Activated CD4-positive, alpha-beta T cell treated with anti-CD3 and anti-CD28 coated beads, Interleukin-2, amount 50 U/mL, for 48 hours (primary cell): ENCODE data around the gene MTX1.
"Not testable (repeated sequence)": the region's sequence is repeated elsewhere in the genome, so short reads cannot be mapped to it uniquely, and the experiment has no call there.

ENCODE experiments used
- DNase-seq, 2 experiments: peaks; one replicate each; pipeline ENCODE4 v3.0.0-alpha.2; 2020

MTX1 gene

DNA sequence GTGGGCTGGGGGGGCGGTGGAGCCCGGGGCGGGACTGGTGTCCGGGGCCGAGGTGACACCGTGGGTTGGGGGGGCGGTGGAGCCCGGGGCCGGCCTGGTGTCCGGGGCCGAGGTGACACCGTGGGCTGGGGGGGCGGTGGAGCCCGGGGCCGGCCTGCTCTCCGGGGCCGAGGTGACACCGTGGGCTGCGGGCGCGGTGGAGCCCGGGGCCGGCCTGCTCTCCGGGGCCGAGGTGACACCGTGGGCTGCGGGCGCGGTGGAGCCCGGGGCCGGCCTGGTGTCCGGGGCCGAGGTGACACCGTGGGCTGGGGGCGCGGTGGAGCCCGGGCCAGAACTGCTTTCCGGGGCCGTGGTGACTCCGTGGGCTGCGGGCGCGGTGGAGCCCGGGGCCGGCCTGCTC, 18.6 kb upstream of the MTX1 start:
- DNase-seq: not testable (repeated sequence)

DNA sequence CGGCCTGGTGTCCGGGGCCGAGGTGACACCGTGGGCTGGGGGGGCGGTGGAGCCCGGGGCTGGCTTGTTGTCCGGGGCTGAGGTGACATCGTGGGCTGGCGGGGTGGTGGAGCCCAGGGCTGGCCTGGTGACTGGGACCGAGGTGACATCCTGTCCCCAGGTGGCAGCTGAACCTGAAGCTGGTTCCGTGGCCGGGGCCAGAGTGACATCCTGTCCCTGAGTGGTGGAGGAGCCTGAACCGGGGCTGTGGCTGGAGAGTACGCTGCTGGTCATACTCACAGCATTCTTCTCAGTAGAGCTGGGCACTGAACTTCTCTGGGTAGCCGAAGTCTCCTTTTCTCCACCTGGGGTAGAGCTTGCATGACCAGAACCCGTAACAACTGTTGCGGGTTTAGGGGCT, 16.6 kb upstream of the MTX1 start:
- DNase-seq: no peak

DNA sequence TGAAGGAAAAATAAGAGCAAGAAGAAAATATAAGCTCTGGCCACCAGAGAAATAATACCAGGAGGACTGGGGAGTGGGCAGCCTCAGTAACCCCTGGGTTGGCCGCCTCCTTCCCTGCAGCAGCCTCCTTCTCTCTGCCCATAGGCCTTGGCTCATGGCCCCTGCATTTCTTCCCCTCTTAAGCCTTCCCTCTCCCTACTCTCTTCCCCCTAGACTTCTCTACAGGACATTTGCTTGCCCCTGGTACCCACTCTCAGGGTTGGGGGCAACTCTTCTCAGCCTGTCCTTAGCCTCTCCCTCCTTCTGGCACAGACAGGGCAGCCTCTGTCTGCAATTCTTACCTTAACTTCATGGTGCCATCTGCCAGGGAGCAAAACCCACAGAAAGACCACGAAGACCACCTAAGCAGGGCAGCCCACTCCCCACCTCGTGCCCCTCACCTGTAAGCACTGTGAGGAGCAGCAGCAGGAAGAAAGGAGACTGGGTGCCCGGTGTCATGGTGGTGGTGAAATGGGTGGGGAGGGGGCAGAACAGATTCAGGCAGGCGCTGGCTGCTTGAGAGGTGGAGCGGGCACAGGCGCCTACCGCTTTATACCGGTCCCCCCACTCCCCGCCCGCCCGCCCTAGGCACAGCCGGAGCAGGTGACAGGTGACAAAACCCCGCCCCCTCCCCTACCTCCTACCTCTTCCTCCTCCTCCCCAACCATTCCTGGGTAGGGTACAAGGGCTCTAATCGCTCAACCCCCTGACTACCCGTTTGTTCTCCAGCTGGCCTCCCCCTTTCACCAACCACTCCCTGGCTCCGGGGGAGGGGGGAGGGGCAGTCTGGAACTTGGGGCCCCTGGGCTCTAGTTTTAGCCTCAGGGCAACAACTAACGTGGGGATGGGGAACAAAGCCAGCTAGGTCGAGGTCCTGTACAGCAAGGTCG, 15.9 kb upstream of the MTX1 start:
- no peak for DNase-seq

DNA sequence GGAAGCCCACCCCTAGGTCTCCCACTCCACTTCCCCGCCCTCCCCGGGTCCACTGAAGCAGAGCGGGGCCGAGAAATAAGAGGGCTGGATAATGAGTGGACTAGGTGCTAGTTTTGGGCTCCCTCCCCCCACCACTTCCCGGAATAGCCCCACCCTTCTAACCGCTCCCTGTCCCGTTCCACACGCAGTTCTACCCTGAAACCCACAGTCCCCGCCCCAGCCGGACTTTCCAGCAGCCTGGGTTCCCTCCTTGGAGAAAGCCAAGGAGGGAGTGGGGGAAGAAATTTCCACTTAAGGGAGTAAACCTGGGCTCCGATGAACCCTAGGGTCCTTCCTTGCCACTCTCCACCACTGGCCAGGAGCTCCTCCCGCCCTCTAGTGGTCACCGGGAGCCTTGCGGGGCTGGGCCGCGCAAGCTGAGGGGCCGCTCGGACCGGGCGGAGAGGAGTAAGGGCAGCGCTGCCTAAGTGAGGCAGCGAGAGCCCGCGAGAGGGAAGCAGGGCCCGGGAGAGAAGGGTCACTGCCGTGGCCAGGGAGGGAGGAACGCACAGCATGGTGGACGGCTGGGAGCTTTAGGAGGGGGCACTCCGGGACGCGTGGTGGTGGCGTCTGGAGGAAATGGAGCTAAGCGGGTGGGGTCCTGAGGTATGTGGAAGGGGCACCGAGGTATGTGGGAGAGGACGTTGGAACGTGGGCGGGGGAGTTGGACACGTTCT, 15.1 kb upstream of the MTX1 start:
- DNase-seq: peak; percentile 92 to 95

DNA sequence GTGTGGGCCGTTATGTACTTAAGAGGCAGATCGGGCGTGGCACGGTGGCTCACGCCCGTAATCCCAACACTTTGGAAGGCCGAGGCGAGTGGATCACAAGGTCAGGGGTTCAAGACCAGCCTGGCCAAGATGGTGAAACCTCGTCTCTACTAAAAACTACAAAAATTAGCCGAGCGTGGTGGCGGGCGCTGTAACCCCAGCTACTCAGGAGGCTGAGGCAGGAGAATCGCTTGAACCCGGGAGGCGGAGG, 14.6 kb upstream of the MTX1 start:
- not testable (repeated sequence) for DNase-seq

DNA sequence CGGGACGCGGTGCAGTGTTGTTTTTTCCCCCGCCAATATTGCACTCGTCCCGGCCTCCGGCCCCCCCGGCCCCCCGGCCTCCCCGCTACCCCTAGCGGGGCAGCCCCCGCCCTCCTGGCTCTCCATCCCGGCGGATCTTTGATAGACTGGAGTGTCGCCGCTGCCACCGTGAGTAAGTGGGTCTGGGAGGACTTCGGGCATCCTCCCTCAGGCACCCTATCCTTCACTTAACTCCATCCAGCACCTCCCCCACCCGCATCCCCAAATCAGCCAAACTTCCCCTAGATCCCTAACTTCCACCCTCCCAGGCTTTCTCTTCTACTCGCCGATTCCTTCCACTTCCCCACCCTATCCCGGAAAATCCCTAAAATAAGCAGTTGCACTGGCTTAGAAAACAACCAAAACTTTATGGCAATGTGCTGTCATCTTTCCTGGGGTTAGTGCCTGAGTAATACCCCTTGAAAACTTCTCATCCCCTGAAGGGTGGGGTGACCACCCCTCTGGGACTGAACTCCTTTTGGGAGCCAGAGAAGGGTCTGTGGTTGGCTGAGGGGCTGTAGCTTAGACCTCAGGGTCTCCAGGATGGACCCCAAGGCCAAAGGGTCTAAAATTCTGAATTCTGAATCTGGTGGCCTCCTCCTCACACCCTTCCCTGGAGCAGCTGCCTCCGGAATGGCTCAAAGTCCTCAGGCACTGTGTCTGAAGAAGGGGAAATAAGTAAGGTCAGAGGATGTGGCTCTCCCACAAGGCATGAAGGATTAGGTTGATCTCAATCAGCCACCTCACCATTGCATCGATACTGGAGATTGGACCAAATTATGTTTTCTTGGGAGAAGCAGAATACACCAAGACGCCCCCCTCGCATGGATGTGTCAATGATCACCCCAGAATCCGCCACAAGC, 13.0 kb upstream of the MTX1 start:
- no peak for DNase-seq

DNA sequence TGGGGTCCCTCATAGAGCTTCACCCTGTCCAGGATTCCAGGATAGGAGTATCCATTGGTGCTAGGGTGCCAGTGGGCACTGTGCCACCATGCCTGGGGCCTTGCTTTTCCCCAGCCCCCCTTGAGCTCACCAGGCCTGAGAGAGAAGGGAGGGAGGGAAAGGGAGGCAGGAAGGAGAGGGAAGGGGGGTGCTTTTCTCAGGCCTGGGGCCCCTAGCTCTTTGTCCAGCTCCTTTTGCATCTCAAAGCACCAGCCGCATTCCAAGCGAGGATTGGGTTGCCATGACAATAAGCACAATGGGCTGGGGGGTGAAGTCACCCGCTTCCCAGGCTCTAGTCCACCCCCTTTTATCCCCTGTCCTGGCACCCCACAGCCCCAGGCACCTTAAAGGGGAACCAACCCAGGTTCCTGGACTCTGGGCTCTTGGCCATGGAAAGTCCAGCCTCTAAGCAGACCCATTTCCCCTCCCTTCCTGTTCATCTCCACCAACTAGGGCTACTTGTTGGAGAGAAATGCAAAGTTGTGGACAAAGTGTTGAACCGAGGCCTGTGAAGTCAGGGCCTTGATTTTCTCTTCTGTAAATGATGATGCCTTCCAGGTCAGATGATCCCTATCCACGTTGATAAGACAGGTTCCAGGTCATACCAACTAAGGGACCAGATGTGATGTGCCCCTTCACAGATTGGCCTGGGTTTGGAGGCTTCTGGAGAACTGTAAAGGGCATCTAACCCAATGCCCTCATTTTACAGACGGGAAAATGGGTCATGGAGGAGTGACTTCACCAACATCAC, 12.2 kb upstream of the MTX1 start:
- no peak for DNase-seq

DNA sequence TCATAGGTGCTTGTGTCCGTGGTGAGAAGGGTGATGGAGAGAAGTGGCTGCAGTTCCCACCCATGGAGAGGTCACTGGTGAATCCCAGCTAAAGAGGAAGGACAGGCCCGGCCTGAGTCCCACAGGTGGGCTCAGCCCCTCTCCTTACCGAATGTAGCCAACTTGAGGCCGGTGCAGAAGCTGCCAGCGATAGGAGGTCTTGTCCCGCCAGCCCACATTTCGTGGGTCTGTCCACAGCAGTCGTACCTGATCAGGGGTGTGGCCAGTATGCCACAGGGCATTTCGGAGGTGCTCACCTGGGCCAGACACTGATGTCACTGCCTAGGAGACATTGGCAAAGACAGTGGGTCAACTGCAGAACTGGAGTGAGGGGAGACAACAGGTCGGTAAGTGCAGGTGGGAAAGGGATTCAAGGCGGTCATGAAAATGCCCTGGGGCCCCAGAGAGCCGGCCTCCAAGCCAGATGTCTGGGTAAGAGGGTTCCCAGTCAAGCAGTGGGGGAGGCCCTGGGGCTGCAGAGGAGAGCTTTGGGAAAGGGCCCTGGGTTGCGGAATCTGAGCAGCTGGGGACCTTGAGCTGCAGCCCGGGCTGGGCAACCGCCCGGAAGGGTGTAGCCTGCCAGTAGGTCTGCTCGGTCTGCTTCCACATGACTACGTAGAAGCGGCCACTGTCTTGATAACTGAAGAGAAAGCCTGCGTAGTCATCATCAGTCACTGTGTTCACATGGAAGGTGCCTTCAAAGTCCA, 11.4 kb upstream of the MTX1 start:
- DNase-seq: no peak

DNA sequence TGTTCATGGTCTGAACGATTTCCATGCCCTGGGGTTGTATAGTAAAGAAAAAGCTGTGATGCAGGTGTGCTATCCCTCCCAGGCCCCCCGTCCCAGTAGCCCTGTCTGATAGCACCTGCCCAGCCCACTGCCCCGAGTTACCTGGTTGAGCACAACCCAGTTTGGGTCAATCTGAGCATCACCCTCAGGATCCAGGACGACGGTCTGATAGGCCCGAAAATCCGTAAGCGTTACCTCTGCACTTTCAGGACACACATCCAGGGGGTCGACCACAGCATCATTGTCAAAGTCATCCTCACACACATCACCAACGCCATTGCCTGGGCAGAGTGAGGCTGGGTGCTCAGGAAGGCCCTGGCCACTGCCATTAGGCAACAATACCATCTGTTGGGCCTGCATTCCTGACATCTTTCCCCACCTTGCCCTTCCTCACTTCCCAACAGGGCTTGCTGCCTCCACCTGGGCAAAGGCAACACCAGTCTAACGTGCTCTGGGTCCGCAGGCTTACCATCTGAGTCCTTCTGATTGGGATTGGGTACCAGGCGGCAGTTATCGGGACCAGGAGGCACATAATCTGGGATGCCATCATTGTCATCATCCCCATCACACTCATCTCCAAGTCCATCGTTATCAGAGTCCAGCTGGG, 10.5 kb upstream of the MTX1 start:
- DNase-seq: no peak

DNA sequence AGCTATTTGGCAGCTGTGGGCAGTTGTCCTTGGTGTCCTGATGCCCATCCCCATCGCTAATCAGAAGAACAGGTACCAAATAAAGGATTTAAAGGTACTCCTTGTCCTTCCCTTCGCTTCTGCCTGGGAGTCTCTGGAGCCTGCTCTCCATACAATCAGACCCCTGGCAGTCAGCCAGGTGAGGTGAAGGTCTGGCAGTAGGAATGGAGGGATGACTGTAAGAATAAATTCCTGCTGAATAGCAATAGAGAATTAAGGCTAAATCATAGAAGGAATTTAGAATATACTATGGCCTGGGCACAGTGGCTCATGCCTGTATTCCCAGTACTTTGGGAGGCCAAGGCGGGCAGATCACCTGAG, 10.0 kb upstream of the MTX1 start:
- no peak for DNase-seq

DNA sequence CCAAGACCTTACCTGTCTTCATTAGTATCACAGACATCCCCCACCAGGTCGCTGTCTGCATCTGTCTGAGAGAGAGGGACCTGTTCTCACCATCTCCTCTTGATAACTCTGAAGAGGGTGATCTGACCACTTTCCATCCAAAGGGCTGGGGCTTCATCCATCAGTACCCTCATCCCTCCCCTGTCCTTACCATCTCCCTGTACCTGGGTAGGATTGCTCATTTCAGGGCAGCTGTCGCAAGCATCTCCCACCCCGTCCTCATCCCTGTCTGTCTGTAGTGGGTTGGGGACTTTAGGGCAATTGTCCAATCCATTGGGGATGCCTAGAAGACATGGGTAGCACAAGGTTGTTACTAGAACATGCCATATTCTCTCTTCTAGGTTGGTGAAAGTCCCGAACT, 8.7 kb upstream of the MTX1 start:
- no peak for DNase-seq

DNA sequence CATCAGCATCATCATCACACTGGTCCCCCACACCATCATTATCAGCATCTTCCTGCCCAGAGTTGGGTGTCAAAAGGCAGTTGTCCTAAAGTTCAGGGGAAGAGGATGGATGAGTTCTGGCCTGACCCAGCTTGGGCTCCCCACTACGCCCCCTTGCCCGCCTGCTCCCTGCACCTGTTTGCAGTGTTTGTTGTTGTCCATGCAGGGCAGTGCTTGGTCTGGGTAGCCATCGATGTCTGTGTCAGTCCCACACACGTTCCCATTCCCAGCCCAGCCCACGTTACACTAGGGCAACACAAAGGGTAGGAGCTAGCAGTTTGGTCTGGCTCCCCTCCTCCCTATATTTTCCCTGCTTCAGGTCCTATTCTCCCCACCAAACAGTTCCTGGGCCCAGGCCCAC, 7.6 kb upstream of the MTX1 start:
- DNase-seq: no peak

DNA sequence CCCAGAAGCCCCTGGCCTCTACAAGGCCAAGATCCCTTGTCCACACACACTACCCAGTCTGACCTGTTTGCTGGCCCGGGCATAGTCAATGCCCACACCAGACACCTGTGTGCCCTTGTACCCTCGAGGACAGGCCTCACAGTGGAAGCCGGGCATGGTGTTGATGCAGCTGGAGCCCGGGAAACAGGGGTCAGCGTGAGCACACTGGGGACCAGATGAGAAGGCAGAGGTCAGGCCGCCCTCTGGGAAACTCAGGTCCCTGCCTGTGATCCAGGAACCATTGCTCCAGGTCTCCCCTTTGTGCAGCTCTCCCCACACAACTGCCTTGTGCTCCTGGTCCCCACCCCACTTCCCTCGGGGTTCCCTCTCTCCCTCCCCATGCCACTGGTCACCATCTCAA, 6.3 kb upstream of the MTX1 start:
- DNase-seq: no peak

DNA sequence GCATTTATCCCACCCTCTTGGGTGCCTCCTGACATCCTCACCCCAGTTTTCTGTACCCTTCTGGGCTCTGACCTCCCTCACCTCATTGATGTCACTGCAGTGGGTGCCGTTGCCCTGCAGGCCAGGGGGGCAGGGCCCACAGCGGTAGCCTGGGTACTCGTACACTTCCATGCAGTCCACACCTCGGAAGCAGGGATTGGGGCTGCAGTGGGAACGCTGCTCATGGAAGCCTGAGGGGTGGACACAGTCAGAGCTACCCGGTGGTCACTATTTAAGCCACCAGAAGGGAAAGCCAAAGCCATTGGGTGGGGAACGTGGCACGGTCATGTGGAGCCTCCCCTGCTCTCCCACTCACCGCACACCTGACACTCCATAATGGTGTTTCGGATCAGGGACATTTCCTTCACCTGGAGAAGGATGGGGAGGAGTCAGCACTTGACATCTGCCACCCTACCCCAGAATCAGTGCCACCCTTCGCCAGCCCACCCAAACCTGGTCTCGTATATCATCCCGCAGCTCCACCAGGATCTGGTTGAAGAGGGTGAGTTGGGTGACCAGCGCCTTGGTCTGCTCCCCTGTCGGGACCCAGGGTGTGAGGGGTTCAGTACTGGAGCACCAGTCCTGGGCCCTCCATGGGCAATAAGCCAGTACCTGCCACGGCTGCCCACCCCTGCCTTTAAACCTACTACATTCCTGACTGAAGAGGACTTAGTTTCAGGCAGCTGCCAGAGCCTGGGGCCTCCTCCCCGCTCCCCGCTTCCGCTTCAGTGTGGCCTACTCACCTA, 5.6 kb upstream of the MTX1 start:
- DNase-seq: no peak

DNA sequence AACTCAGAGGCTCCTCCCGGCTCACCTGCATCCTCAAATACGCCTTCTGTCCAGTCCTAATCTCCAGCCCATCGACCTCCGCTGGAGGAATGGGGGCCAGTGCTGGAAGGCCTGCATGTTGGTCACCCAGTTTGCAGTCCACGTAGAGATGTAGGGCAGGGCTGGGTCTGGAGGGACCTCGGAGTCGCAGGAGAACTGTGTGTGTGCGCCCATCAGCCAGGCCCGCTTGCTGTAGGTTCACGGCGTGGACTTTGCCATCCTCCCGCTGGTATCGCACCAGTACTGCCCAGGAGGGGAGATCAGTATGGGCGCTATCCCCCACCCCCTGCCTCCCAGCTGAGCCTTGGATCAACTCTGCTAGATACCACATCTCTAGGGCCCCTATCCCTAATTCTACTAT, 3.5 kb upstream of the MTX1 start:
- no peak for DNase-seq

DNA sequence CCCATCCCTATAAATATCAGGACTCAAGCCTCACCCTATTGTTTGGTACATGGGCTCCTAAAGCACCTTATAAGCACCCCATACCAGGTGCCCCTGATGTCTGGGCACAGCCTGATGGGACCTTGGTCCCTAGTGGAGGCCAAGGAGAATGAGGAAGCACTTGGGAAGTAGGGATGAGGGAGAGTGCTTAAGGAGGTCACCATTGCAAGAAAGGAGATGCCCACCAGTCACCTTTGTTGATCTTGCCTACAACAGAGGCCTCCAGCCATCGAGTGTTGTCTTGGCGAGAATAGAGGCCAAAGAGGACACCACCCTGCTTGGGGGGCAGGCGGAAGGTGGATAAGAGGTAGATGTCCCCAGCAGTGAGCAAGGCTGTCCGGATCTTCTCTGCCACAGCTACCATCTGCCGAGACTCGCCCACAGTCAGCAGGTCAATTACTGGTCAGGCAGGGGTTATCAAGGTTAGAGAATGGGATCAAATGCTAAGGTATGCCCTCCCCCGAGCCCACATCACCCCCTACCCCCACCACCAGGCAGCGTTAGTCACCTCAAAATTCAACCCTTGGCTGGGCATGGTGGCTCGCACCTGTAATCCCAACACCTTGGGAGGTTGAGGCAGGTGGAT, 2.4 kb upstream of the MTX1 start:
- DNase-seq: no peak

DNA sequence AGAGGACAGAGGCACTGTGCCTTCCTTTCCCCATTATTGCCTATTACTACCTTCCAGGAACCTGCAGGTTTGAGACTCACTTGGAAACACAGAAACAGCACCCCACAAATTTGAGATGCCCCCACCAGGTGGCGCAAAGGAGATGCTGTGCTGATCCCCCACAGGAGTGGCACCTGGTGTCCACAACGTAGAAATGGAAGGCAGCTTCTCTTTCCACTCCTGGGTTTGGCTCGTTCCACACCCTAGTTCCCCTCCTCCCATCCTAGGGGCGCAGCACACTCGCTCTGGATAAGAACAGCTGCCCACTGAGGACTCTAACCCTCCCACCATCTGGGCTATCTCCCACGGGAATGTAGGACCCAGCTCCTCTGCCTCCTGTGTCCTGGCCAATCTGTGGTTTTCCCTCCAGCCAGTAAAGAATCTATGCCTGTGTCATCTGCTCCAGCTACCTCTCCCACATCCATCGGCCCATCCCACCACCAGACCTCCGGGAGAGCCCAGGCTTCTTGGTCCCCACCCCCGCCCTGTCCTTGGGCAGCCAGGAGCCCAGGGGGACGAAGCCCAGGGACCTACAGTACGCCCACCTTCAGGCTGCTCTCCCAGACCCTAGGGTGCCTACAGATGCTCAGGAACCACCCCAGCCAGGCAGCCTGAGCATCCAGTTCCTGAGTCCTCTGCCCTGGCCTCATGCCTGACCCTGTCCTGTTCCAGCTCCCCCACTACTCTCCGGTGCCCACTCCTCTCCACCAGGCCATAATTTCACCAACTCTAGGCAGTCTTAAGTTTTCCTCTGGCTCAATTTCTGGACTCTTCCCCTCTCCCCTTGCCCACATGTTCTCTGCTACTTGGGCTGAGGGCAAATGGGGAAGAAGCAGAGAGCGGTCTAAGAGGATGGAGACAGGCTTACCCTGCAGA, 1.3 kb upstream of the MTX1 start:
- peak; percentile 95 to 96 for DNase-seq

DNA sequence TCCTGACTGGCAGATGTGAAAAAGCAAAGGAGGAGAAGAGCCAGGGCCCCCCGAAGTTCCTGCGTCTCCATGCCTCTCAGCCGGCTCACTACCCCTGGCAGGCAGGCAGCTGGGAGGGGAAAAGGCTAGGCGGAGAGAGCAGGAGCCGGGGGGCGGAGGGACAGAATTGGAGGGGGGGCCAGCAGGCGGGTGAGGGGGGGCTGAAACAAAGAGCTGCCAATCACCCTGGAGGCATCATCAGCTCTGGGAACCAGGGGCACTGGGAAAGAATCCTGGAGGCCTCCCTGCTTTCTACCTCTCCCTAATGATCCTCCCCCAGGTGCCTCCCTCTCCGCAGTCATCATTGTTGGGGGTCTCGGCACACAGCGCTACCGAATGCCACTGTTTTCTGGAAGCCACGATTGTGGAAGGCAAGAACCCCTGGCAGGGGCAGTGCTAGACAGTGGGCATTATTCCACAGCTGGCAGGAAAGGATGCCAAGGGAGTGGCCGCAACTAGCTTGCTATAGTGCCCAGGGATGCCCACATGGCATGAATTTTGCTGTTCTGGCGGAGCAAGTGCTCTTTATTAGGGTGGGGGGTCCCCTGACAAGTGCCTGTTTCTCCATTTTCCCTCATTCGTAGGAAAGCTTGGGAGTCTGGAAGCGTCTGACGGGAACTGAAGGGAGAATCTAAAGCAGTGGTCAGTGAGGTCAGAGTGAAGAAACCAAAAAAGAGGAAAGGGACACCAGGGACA, 522 bp upstream of the MTX1 start, which contains the start of gene THBS3:
Gene THBS3, minus strand, starts transcription at position 92 of the 735 bp plus-strand sequence. Its CDS starts 21 bp downstream, at position 71.
- DNase-seq: no peak
